Ishikawa (cell line): Measurements from ENCODE around the gene GOLGB1.

Source experiments
- CEBPB ChIP-seq: IDR thresholded peaks from 2 replicates; pipeline ENCODE4 v1.6.1; 2012
- CREB1 ChIP-seq: IDR thresholded peaks from 2 replicates; pipeline ENCODE4 v1.6.1; 2012; ENCODE audit warnings: low read depth
- EGR1 ChIP-seq: IDR thresholded peaks from 2 replicates; pipeline ENCODE4 v1.6.1; 2012
- EP300 ChIP-seq: IDR thresholded peaks from 2 replicates; pipeline ENCODE4 v1.6.1; 2012; ENCODE audit warnings: borderline replicate concordance
- FOXM1 ChIP-seq: IDR thresholded peaks from 2 replicates; pipeline ENCODE4 v1.6.1; 2012; ENCODE audit warnings: low read depth, borderline replicate concordance
- MAX ChIP-seq: IDR thresholded peaks from 2 replicates; pipeline ENCODE4 v1.6.1; 2012
- NFIC ChIP-seq: IDR thresholded peaks from 2 replicates; pipeline ENCODE4 v1.6.1; 2012
- RAD21 ChIP-seq: IDR thresholded peaks from 2 replicates; pipeline ENCODE4 v1.6.1; 2012; ENCODE audit warnings: low read depth
- TAF1 ChIP-seq: IDR thresholded peaks from 2 replicates; pipeline ENCODE4 v1.6.1; 2012; ENCODE audit warnings: low read depth, mild to moderate bottlenecking
- TCF12 ChIP-seq: IDR thresholded peaks from 2 replicates; pipeline ENCODE4 v1.6.1; 2012; ENCODE audit warnings: low read depth
- TEAD4 ChIP-seq: IDR thresholded peaks from 2 replicates; pipeline ENCODE4 v1.6.1; 2012
- USF1 ChIP-seq: IDR thresholded peaks from 2 replicates; pipeline ENCODE4 v1.6.1; 2012
- YY1 ChIP-seq: IDR thresholded peaks from 2 replicates; pipeline ENCODE4 v1.6.1; 2012; ENCODE audit warnings: low read depth
- ZBTB7A ChIP-seq: IDR thresholded peaks from 2 replicates; pipeline ENCODE4 v1.6.1; 2012; ENCODE audit warnings: low read depth
- TF ChIP-seq, protein P1 (sequence below): IDR thresholded peaks from 2 replicates; pipeline ENCODE4 v1.6.1; 2012; ENCODE audit warnings: low read depth, mild to moderate bottlenecking

GOLGB1 gene

GRCh38 chr3:121724130-121724529, 25.4 kb downstream of the GOLGB1 start:
- TF ChIP-seq FOXM1 = no peak
- no peak for TF ChIP-seq CEBPB
- TF ChIP-seq USF1 = no peak
- no peak for TF ChIP-seq CREB1
- TF ChIP-seq RAD21 = no peak
- TF ChIP-seq NFIC = no peak
- TF ChIP-seq, protein P1, sequence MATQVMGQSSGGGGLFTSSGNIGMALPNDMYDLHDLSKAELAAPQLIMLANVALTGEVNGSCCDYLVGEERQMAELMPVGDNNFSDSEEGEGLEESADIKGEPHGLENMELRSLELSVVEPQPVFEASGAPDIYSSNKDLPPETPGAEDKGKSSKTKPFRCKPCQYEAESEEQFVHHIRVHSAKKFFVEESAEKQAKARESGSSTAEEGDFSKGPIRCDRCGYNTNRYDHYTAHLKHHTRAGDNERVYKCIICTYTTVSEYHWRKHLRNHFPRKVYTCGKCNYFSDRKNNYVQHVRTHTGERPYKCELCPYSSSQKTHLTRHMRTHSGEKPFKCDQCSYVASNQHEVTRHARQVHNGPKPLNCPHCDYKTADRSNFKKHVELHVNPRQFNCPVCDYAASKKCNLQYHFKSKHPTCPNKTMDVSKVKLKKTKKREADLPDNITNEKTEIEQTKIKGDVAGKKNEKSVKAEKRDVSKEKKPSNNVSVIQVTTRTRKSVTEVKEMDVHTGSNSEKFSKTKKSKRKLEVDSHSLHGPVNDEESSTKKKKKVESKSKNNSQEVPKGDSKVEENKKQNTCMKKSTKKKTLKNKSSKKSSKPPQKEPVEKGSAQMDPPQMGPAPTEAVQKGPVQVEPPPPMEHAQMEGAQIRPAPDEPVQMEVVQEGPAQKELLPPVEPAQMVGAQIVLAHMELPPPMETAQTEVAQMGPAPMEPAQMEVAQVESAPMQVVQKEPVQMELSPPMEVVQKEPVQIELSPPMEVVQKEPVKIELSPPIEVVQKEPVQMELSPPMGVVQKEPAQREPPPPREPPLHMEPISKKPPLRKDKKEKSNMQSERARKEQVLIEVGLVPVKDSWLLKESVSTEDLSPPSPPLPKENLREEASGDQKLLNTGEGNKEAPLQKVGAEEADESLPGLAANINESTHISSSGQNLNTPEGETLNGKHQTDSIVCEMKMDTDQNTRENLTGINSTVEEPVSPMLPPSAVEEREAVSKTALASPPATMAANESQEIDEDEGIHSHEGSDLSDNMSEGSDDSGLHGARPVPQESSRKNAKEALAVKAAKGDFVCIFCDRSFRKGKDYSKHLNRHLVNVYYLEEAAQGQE = no peak
- no peak for TF ChIP-seq EP300
- no peak for TF ChIP-seq ZBTB7A
- no peak for TF ChIP-seq TEAD4

DNA sequence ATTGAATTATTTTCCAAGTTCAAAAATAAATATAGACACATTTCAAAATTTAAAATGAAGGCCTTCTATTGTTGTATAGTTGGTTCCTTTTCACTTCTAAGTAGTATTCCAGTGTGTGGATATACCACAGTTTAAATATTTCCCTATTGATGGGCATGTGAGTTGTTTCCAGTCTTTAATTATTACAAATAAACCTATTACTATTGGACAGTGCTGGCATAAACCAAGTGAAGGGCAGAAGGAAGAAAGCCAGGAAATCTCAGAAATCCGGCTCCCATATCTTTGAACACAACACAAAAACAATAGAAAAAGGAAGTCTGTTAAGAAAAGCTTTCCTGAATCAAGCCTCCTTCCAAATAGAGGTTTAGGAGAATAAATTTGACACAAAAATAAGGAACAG, 26.1 kb downstream of the GOLGB1 start:
- TF ChIP-seq YY1 = no peak

DNA sequence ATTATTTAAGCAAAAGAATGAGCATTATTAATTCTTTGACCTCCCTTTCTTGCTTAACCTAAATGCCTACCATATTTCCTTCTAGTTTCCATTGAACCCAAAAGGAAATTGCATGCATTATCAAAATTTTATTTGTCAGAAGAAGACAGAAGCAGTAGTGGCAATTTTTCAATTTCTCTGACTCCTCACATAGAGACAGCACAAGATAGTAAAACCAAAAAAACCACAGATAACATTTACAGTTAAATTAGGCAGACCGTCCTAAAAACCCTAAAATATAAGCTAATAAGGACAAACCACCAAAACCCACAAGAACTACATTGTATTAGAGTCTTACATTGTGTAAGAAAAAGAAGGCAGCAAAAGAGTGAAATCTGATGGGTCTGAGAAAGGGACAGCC, 27.1 kb downstream of the GOLGB1 start:
- TF ChIP-seq USF1 (no peak), CEBPB (no peak)

DNA sequence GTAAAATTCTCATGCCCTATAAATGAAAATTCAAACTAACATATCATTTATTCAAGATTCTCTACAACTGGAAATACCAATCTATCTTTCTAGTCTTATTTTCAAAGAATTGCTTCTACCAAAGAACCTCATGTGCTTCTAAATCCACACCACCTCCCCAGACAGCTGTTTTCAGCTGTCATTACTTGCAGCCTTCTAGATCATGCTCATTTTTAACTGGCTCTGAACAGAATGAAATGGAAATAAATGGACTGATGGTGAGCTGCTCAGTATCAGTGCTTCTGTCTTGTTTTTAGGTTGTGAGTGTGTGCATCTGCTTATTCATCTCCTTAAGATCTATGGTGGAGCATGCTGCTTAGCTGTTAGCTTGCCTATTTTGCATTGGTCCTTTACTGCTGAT, 29.4 kb downstream of the GOLGB1 start:
- TF ChIP-seq CREB1 = no peak
- TF ChIP-seq FOXM1 = no peak
- TF ChIP-seq ZBTB7A = no peak

GRCh38 chr3:121719423-121719822, 30.1 kb downstream of the GOLGB1 start:
- TF ChIP-seq, protein P1 = no peak
- no peak for TF ChIP-seq MAX
- no peak for TF ChIP-seq TAF1
- no peak for TF ChIP-seq TEAD4
- TF ChIP-seq EGR1 = no peak
- TF ChIP-seq TCF12 = no peak
- no peak for TF ChIP-seq FOXM1
- TF ChIP-seq EP300 = no peak
- TF ChIP-seq YY1 = no peak
- TF ChIP-seq USF1 = no peak
- TF ChIP-seq CEBPB = no peak
- no peak for TF ChIP-seq NFIC
- no peak for TF ChIP-seq ZBTB7A
- no peak for TF ChIP-seq CREB1
- TF ChIP-seq RAD21 = no peak

- TF ChIP-seq FOXM1 (no peak), USF1 (no peak), YY1 (no peak), CREB1 (no peak)
Measured at GRCh38 chr3:121718205-121718846, 31.2 kb downstream of the GOLGB1 start.

- no peak for TF ChIP-seq TEAD4
- TF ChIP-seq EGR1 = no peak
- no peak for TF ChIP-seq CREB1
- TF ChIP-seq NFIC = no peak
- TF ChIP-seq CEBPB = no peak
- TF ChIP-seq YY1 = no peak
- TF ChIP-seq EP300 = no peak
- no peak for TF ChIP-seq TAF1
Measured at GRCh38 chr3:121710347-121710746, 39.2 kb downstream of the GOLGB1 start.
